ENCODE results near the gene TDRD10.
A peak's percentile ranks its signal among the peaks of the same experiment; 100 is the strongest.

TDRD10 gene

GRCh38 chr1:154502066-154502743 lies at the start of gene TDRD10, which contains the start of gene SHE:
TDRD10 (plus strand) TSS chr1:154502219; CDS start chr1:154506904, 4,685 bp downstream.
SHE (minus strand) TSS chr1:154502412; CDS start chr1:154502026, 386 bp downstream.
- no peak for DNase-seq

GRCh38 chr1:154453161-154453560 lies 48.9 kb upstream of the TDRD10 start:
- peak in 1 of 14 donors; percentile 51 for DNase-seq

- peak in 1 of 14 donors; percentile 31 for DNase-seq
Observed at GRCh38 chr1:154453574-154454352, 48.3 kb upstream of the TDRD10 start.

- DNase-seq: no peak
Observed at GRCh38 chr1:154454386-154455120, 47.5 kb upstream of the TDRD10 start.

- no peak for DNase-seq
Observed at GRCh38 chr1:154456631-154457030, 45.4 kb upstream of the TDRD10 start.

- DNase-seq: peak in 2 of 14 donors; percentile 8 to 12
Observed at GRCh38 chr1:154459080-154459479, 42.9 kb upstream of the TDRD10 start.

GRCh38 chr1:154460695-154461260 lies 41.2 kb upstream of the TDRD10 start:
- DNase-seq: no peak

- no peak for DNase-seq
Observed at GRCh38 chr1:154463512-154463990, 38.5 kb upstream of the TDRD10 start.

GRCh38 chr1:154465621-154466195 lies 36.3 kb upstream of the TDRD10 start:
- DNase-seq: no peak

- DNase-seq: no peak
Observed at GRCh38 chr1:154466206-154466605, 35.8 kb upstream of the TDRD10 start.

- no peak for DNase-seq
Observed at GRCh38 chr1:154466921-154467417, 35.0 kb upstream of the TDRD10 start.

- no peak for DNase-seq
Observed at GRCh38 chr1:154467434-154468102, 34.5 kb upstream of the TDRD10 start.

- peak in 1 of 14 donors; percentile 56 for DNase-seq
Observed at GRCh38 chr1:154468535-154469250, 33.3 kb upstream of the TDRD10 start.

GRCh38 chr1:154469844-154470560 lies 32.0 kb upstream of the TDRD10 start:
- no peak for DNase-seq

GRCh38 chr1:154471304-154471703 lies 30.7 kb upstream of the TDRD10 start:
- DNase-seq: no peak

- DNase-seq: peak in 11 of 14 donors; percentile 16 to 85 (median 72)
Observed at GRCh38 chr1:154474802-154475201, 27.2 kb upstream of the TDRD10 start.

GRCh38 chr1:154476791-154477190 lies 25.2 kb upstream of the TDRD10 start:
- DNase-seq: no peak

- DNase-seq: no peak
Observed at GRCh38 chr1:154478013-154478412, 24.0 kb upstream of the TDRD10 start.

GRCh38 chr1:154478639-154479038 lies 23.4 kb upstream of the TDRD10 start:
- no peak for DNase-seq

Measured in C1 segment of cervical spinal cord (tissue), 14 donors.